Panc1 (cell line): Measurements from ENCODE around the gene SRRM3.

ENCODE experiments used
- CTCF ChIP-seq: fragments of 450-650 bp; IDR thresholded peaks from 2 replicates; pipeline ENCODE4 v1.5.1; 2017; ENCODE audit warnings: mild to moderate bottlenecking
- POLR2AphosphoS5 ChIP-seq: IDR thresholded peaks from 2 replicates; pipeline ENCODE4 v1.6.1; 2012; ENCODE audit warnings: mild to moderate bottlenecking, low read depth, low read length, moderate library complexity
- TCF7L2 ChIP-seq: IDR thresholded peaks from 2 replicates; pipeline ENCODE4 v1.6.1; 2011; ENCODE audit warnings: mild to moderate bottlenecking, low read depth, low read length, inconsistent platforms
- TF ChIP-seq, protein P1 (sequence below), 2 experiments: IDR thresholded peaks; 2 replicates each; pipeline ENCODE4 v1.6.1; 2011 to 2012; ENCODE audit warnings: low read depth in 2 of 2, control low read depth in 1 of 2, low read length in 1 of 2, mild to moderate bottlenecking in 1 of 2, moderate library complexity in 1 of 2; ENCODE audit not compliant: insufficient read depth in 1 of 2

GRCh38 chr7:76233538-76234281 lies 32.0 kb downstream of the SRRM3 start:
- no peak for TF ChIP-seq CTCF
- TF ChIP-seq TCF7L2 = no peak
- no peak for TF ChIP-seq POLR2AphosphoS5
- TF ChIP-seq, protein P1, sequence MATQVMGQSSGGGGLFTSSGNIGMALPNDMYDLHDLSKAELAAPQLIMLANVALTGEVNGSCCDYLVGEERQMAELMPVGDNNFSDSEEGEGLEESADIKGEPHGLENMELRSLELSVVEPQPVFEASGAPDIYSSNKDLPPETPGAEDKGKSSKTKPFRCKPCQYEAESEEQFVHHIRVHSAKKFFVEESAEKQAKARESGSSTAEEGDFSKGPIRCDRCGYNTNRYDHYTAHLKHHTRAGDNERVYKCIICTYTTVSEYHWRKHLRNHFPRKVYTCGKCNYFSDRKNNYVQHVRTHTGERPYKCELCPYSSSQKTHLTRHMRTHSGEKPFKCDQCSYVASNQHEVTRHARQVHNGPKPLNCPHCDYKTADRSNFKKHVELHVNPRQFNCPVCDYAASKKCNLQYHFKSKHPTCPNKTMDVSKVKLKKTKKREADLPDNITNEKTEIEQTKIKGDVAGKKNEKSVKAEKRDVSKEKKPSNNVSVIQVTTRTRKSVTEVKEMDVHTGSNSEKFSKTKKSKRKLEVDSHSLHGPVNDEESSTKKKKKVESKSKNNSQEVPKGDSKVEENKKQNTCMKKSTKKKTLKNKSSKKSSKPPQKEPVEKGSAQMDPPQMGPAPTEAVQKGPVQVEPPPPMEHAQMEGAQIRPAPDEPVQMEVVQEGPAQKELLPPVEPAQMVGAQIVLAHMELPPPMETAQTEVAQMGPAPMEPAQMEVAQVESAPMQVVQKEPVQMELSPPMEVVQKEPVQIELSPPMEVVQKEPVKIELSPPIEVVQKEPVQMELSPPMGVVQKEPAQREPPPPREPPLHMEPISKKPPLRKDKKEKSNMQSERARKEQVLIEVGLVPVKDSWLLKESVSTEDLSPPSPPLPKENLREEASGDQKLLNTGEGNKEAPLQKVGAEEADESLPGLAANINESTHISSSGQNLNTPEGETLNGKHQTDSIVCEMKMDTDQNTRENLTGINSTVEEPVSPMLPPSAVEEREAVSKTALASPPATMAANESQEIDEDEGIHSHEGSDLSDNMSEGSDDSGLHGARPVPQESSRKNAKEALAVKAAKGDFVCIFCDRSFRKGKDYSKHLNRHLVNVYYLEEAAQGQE (IDR thresholded peaks at IDR 0.05; ENCODE audit: insufficient read depth in 1 of 2, low read depth in 2 of 2, low read length in 1 of 2) = no peak
